Measurements from ENCODE around the gene FGB. TPM values are rescaled to one million over a fixed set of nuclear protein-coding genes. Genes with fewer than 3 reads are reported as not detected.

The FGB gene
- polyA plus RNA-seq, 2 of the 4 experiments (the other 2 are of a cell fraction): 13.8 to 169 TPM

- no peak for TF ChIP-seq REST (IDR thresholded peaks at IDR 0.05)
- no peak for TF ChIP-seq CHD4 (IDR thresholded peaks at IDR 0.05; ENCODE audit: borderline replicate concordance)
These were observed 3.7 kb upstream of the FGB start (continued) for GRCh38 chr4:154559141-154559493.

- ChIA-PET POLR2A (no interaction called here), CTCF (interaction anchor here (0.6 to 8.8 kb wide), 23 partner anchors 9 to 255 kb away, joined by 3 to 214 read pairs (median 5); partner anchors contain the start of genes FGG and PLRG1)
- peak overlapping the region; percentile 64 for H3K4me2 ChIP-seq
- ATAC-seq: peak; percentile 89 to 91
- H3K9me3 ChIP-seq: no peaks in the 10 kb centered on the region
- TF ChIP-seq SMC3 (IDR thresholded peaks at IDR 0.05) (peak; percentile 95), EP300 (IDR thresholded peaks at IDR 0.05) (peak in 1 of 2 experiments; percentile 43; a peak in 1 of 5 replicates), ESRRA (IDR thresholded peaks at IDR 0.05; ENCODE audit: borderline replicate concordance, low read length) (no peak), POLR2A (IDR thresholded peaks at IDR 0.05; ENCODE audit: low read length) (no peak), ZNF302 (CRISPR knock-in tag; IDR thresholded peaks at IDR 0.05) (no peak), RAD21 (conservative IDR thresholded peaks at IDR 0.05 in 1 of 2, IDR thresholded peaks at IDR 0.05 in 1 of 2) (peak; percentile 95 to 96), BCL3 (IDR thresholded peaks at IDR 0.05) (no peak), KDM5A (IDR thresholded peaks at IDR 0.05) (no peak), EHMT2 (IDR thresholded peaks at IDR 0.05; ENCODE audit: low read depth) (peak; percentile 43; the same call in 1 of the 2 replicates), USF2 (IDR thresholded peaks at IDR 0.05) (no peak), RFX5 (IDR thresholded peaks at IDR 0.05) (no peak), HOXB5 (CRISPR knock-in tag; IDR thresholded peaks at IDR 0.05) (no peak), CTCF (IDR thresholded peaks at IDR 0.05) (peak; percentile 81), HES2 (IDR thresholded peaks at IDR 0.05) (no peak)
- FAIRE-seq: no peak
- peak; percentile 30 to 86 for DNase-seq (ENCODE audit: low read depth in 1 of 2, low spot score in 1 of 2)
- H3K4me3 ChIP-seq: no peak overlapping the region
- WGBS (ENCODE audit: missing lambda C conversion rate): 38% methylated on average over 9 of the region's 9 CpGs
- H3K4me1 ChIP-seq: peaks cover 51% of the 10 kb centered on the region
- H3K27ac ChIP-seq: peak overlapping the region; percentile 70 to 74
These were observed 3.1 kb upstream of the FGB start for GRCh38 chr4:154559494-154560418.

Measured in A549 (cell line).